ENCODE data around the gene UBAP1.
"Not testable (repeated sequence)": the region's sequence is repeated elsewhere in the genome, so short reads cannot be mapped to it uniquely, and the experiment has no call there.

The UBAP1 gene

DNA sequence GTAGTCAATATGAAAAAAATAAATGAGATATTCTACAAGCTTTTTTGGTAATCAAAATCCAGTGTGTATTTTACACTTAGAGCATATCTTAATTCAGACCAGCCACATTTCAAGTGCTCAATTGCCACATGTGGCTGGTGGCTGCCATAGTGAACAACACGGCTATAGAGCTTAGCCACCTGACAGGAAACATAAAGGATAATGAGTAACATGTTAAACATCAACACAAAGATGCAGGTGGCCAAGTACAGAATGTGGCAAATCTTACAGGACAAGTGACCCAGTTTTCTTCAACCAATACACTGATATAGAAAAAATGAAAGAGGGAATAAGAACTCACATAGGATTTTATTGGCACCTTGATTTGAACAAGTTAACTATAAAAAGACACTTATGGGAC, 88.8 kb downstream of the UBAP1 start:
- DNase-seq = no peak

DNA sequence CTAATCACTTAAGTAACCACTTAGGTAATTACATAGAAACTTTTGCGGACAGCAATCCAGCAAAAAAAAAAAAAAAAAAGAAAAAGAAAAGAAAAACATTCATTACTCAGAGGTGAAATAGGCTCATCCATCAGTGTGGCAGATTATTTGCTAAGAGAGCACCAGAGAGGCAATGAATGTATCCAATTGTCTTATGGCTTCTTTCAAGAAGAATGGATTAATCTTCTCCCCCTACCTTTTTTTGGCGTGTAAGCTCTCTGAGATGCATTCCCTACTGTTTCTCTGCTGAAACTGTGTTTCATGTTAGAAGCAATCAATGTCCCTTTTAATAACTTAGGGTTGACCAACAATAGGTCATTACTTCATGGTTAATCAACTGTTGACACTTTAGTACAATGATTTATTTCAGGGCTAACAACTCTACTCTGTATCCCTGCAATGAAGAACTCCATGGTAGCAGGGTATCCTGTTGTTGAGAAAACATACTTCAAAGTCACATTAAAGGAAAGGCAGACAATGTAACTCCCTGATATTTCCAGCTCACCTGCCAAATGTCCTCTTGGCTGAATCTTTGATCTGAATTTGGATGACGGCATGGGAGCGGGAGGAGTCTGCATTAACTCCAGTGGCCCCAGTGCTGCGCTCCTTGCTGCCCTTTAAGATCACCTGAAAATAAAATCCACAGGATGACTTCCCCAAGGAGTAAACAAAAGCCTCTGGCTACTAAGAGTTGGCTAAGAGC, 92.6 kb downstream of the UBAP1 start:
- DNase-seq = no peak

DNA sequence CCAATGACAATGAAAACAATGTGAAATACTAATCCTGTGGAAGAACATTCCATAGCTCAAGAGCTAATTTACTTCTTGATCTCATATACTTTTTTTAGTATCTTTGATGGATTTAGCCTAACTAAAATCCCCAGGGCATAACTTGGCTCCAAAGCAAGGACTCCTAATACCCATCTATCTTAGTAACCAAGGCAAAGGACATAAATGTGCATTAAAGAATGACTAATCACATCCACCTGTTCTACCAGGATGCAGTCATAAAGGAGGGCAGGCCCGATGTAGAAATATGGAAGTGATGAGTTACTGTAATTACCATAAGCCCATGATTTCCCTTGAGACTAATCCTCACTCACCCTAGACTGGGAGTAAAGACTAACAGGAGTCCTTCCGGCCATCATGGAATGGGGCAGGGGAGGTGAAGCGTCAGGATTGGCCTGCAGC, 93.3 kb downstream of the UBAP1 start:
- no peak for DNase-seq

DNA sequence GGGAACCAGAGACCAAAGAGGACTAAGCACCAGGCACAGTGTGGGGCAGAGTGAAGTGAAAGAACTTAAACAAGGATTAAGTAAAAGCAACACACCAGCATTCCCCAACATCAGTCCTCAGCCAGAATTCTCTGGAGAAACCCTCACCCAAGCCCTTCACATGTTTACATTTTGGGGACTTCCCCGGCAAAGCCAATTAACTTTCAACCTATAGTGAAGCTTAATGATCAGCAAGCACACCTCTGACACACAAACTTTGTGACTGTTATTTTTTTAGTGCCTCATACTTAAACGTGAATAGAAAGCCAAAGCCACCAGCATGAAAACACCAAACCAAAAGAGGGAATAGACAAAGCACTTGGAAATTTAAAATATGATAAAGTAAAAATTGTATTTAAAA, 94.7 kb downstream of the UBAP1 start:
- DNase-seq = not testable (repeated sequence)

DNA sequence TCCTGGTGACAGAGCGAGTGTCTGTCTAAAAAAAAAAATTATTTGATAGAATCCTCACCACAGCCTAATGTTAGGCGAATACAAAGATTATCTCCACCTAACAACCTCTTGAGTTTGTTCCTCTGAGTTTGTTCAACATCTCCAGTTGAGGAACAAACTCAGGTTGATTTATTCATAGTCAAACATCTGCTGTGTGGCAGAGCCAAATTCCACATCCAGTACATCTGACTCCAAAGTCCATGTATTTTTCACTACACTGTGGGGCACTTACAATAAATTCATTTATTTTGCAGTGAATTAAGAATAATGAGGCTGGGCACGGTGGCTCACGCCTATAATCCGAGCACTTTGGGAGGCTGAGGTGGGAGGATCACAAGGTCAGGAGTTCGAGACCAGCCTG, 97.0 kb downstream of the UBAP1 start:
- DNase-seq = no peak

DNA sequence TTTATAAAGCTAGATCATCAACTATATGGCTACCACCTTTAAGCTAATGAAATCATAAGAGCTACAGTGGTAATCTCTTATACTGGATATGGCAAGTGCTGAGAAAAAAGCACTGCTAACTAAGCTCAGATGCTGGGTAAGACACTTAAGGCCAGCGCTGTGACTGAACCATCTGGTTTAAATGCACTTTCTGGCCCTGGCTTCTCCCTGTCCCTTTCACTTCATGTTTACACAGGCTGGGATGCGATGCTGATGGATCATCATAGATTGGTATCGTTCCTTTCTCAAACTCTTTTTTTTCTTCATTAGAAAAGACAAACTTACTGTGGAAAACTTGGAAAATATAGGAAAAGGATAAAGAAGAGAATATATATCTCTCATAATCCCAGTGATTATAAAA, 97.9 kb downstream of the UBAP1 start:
- no peak for DNase-seq

DNA sequence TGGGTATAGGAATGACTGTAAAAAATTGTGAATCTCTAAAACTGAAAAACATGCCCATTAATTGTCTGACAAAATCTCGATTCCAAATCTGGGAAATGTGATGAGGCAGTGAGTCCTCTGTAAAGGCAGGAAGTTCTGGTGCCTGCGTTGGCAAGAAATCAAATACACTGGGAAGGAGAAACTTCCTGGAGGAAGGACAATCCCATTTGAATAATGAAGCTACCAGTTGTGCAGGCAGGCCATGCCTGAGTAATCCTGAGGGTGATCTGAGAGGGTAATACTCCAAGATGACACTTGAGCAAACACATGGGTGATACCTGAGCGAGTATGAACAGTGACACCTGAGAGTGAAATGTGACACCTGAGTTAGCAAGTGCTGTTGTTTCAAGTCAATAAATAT, 100.6 kb downstream of the UBAP1 start:
- DNase-seq = no peak

DNA sequence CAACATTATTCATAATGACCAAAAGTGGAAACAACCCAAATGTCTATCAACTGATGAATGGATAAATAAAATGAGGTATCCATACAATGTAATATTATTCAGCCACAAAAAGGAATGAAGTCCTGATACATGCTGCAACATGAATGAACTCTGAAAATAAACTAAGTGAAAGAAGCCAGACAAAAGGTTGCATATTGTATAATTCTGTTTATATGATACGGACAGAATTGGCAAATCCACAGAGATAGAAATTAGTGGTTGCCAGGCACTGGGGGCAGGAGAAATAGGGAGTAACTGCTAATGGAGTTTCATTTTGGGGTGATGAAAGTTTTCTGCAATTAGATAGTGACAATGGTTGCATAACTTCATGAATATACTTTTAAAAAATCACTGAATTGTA, 103.3 kb downstream of the UBAP1 start:
- no peak for DNase-seq

DNA sequence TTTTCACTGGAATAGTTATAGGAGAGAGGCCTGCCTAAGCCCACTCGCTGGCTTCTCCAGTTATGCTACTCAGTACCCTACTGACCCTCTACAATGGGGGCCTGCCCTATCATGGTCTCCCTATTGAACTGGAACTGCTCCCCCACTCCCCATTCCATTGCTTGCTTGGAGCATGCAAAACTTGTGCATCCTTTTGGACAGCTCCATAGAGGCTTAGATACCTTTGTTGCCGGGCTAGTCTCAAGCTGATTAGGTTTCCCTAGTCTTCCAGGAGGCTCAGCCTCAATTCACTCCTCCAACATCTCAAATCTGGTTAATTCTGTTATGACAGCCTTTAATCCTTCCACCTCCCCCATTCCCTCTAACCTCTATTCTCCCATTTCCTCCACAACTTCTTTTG, 110.3 kb downstream of the UBAP1 start:
- DNase-seq = no peak

DNA sequence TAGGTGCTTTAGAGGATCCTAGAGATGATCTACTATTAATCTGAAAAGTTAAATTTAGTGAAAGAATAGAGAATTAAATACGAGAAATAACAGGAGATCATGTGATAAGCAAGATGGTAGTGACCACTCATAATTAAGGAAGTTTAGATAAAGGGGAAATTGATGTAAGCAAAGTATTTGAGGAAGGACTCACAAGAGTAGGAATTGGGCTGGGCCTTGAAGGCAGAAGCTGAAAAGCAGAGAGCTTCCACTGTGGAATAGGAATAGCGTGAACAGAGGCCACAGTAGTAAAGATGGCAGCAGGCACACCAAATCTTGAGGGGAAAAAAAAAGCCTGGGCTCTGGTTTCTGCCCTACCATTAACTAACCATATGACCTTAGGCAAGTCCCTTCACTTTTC, 112.2 kb downstream of the UBAP1 start:
- DNase-seq = no peak

DNA sequence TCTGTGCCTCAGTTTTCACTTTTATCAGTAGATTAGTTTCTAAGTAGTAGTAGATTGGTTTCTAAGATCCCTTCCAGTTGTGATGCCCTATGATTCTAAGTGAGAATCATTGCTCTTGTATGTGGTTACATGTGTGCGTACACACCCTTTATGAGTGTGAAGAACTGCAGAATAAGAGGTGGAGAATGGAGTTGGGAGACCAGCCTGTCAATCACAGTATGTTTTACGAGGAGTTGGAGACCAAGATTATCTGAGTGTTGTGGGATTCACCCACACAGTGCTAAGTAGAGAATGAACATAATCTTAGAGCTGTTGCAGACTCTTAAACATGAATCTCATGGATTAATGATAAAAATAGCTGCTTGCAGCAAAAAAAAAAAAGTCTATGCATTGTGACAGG, 112.6 kb downstream of the UBAP1 start:
- DNase-seq = no peak

DNA sequence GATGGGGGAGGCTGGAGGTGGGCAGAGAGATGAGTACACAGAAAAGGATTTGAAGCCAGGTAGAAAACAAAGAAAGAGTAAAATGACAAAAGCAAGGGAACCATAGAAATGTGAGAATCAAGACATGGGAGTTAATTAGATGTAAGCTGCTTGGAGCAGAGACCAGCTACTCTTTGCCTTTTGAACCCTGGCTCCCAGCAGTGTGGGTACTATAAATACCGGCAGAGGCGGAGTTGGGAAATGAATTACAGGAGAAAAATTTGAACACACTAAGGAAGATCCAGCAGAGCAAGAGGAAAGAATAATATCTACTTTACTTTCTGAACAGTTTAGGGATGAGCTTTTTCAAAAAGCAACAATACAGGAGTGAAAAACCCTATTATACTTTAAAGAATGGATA, 113.7 kb downstream of the UBAP1 start:
- DNase-seq = no peak

DNA sequence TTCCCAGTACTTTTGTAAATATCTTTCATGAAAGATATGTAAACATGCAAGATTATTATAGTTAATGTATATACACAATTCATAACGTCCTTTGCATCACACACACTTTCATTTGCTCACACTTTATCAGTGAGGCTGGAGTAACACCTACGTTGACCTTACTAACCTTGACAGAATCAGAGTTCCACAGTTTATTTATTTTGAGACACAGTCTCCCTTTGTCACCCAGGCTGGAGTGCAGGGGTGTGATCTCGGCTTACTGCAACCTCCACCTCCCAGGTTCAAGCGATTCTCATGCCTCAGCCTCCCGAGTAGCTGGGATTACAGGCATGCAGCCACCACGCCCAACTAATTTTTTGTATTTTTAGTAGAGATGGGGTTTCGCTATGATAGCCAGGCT, 122.2 kb downstream of the UBAP1 start:
- DNase-seq = not testable (repeated sequence)
